K562 (cell line): ENCODE data around the gene GBA2. TPM values are rescaled to one million over a fixed set of nuclear protein-coding genes. Genes with fewer than 3 reads are reported as not detected.

Source experiments
- CCAR2 ChIP-seq: fragments of 200-400 bp; formaldehyde crosslinking; IDR thresholded peaks from 2 replicates; pipeline ENCODE4 v1.6.1; 2017; ENCODE audit warnings: mild to moderate bottlenecking, low read depth, low read length
- CLOCK ChIP-seq: fragments of 250-450 bp; sonication (Bioruptor Pico); IDR thresholded peaks from 2 replicates; pipeline ENCODE4 v1.4.0; 2020; ENCODE audit warnings: mild to moderate bottlenecking, moderate library complexity, borderline replicate concordance
- CREBBP ChIP-seq: IDR thresholded peaks from one replicate; pipeline ENCODE4 v1.6.1; 2012; ENCODE audit warnings: low read depth, mild to moderate bottlenecking, control low read depth, inconsistent platforms, low read length
- DPF2 ChIP-seq: fragments of 450-650 bp; IDR thresholded peaks from 2 replicates; pipeline ENCODE4 v1.6.1; 2016
- E2F4 ChIP-seq: sonication (generic); formaldehyde crosslinking; IDR thresholded peaks from 2 replicates; pipeline ENCODE4 v1.8.0; 2022; ENCODE audit warnings: mild to moderate bottlenecking, low read depth, missing genetic modification reagents
- GABPB1 ChIP-seq: sonication (generic); formaldehyde crosslinking; IDR thresholded peaks from 2 replicates; pipeline ENCODE4 v1.8.0; 2022; ENCODE audit warnings: mild to moderate bottlenecking, missing genetic modification reagents
- NR4A1 ChIP-seq, 2 experiments: fragments of 250-450 bp in 1 of 2; fragments of 450-650 bp in 1 of 2; sonication (Bioruptor Pico) in 1 of 2; IDR thresholded peaks; 2 replicates each; pipeline versions ENCODE4 v1.4.0 to v1.6.1; 2016 to 2020; ENCODE audit warnings: mild to moderate bottlenecking in 2 of 2, missing compliant biosample characterization in 1 of 2, missing genetic modification characterization in 1 of 2, moderate library complexity in 1 of 2
- POLR2B ChIP-seq: fragments of 450-650 bp; IDR thresholded peaks from 2 replicates; pipeline ENCODE4 v1.6.1; 2018; ENCODE audit warnings: low read depth; ENCODE audit not compliant: partially characterized antibody
- REST ChIP-seq, 2 experiments: fragments of 450-650 bp; formaldehyde crosslinking in 1 of 2; IDR thresholded peaks; 2 replicates each; pipeline versions ENCODE4 v1.4.0 to v1.6.1; 2014 to 2020; ENCODE audit warnings: mild to moderate bottlenecking in 2 of 2, borderline replicate concordance in 1 of 2, low read depth in 1 of 2
- SAFB2 ChIP-seq: fragments of 200-400 bp; formaldehyde crosslinking; IDR thresholded peaks from 2 replicates; pipeline ENCODE4 v1.6.1; 2018; ENCODE audit warnings: borderline replicate concordance, low read length, low read depth, moderate library complexity; ENCODE audit not compliant: severe bottlenecking
- SMARCA4 ChIP-seq: fragments of 450-650 bp; IDR thresholded peaks from 2 replicates; pipeline ENCODE4 v1.6.1; 2016
- TCF3 ChIP-seq: sonication (generic); formaldehyde crosslinking; IDR thresholded peaks from 2 replicates; pipeline ENCODE4 v1.4.0; 2020; ENCODE audit warnings: mild to moderate bottlenecking, missing genetic modification reagents
- THAP7 ChIP-seq: fragments of 250-450 bp; sonication (Bioruptor Pico); IDR thresholded peaks from 2 replicates; pipeline ENCODE4 v1.5.0; 2021
- ZNF444 ChIP-seq: fragments of 250-450 bp; sonication (Bioruptor Pico); IDR thresholded peaks from 2 replicates; pipeline ENCODE4 v1.4.0; 2020; ENCODE audit warnings: mild to moderate bottlenecking, moderate library complexity
- polyA plus RNA-seq, 8 experiments: library from polyadenylated mRNA; depleted of rRNA in 4 of 8; stranded (reverse) in 5 of 8; unstranded in 3 of 8; fragments of >200 nt; fragmentation: Nextera tagmentation in 2 of 8; fragmentation: Illumina TruSeq in 1 of 8; extraction: Ambion mirVana in 2 of 8; extraction: Trizol in 1 of 8; gene quantifications; 2 replicates each; pipeline versions ENCODE4 v1.2.1 to v1.2.3, GENCODE V29; 2011 to 2014; ENCODE audit warnings: inconsistent platforms in 1 of 8, missing spikeins in 1 of 8
- total RNA-seq, 7 experiments: library from RNA; depleted of rRNA in 6 of 7; stranded (reverse); fragments of >200 nt in 6 of 7; fragmentation: Illumina TruSeq in 2 of 7; extraction: Trizol in 2 of 7; gene quantifications; 2 replicates each; pipeline versions ENCODE4 v1.2.1 to v1.2.3, GENCODE V29; 2011 to 2021; ENCODE audit warnings: low replicate concordance in 1 of 7

Gene GBA2
- total and polyA plus RNA-seq, 9 of the 15 experiments (the other 6 are each of a cell fraction or from before 2014, with no cell fraction given): 14.1 to 60.4 (median 32.1) TPM

- TF ChIP-seq REST (IDR thresholded peaks at IDR 0.05; ENCODE audit: borderline replicate concordance) (peak; percentile 57), REST (CRISPR knock-in tag; IDR thresholded peaks at IDR 0.05; ENCODE audit: low read depth) (no peak), DPF2 (peak; percentile 81), THAP7 (CRISPR knock-in tag) (no peak), CREBBP (no peak), ZNF444 (CRISPR knock-in tag) (no peak), CCAR2 (no peak), POLR2B (peak; percentile 53), SAFB2 (no peak), E2F4 (CRISPR knock-in tag) (no peak), CLOCK (CRISPR knock-in tag) (no peak), NR4A1 (CRISPR knock-in tag; IDR thresholded peaks at IDR 0.05) (no peak), NR4A1 (tag; IDR thresholded peaks at IDR 0.05) (no peak), TCF3 (CRISPR knock-in tag) (peak; percentile 40), GABPB1 (CRISPR knock-in tag) (no peak), SMARCA4 (peak; percentile 71; the same call in 1 of the 2 replicates)
Measured at GRCh38 chr9:35731415-35732184, 17.4 kb downstream of the GBA2 start (continued).
